ENCODE data around the gene MDM1.

GRCh38 chr12:68331500-68331868 lies 678 bp downstream of the MDM1 start:
- TF ChIP-seq POLR2A (IDR thresholded peaks at IDR 0.05) (no peak), CTCF (IDR thresholded peaks at IDR 0.05) (no peak)

Data from thyroid gland (tissue), 4 donors.